Measurements from ENCODE around the gene CYP2E1. TPM values are rescaled to one million over a fixed set of nuclear protein-coding genes. Genes with fewer than 3 reads are reported as not detected.

CYP2E1 gene
- total RNA-seq, 4 donors from 2014 or later: 3.1 to 26.9 (median 10.5) TPM

DNA sequence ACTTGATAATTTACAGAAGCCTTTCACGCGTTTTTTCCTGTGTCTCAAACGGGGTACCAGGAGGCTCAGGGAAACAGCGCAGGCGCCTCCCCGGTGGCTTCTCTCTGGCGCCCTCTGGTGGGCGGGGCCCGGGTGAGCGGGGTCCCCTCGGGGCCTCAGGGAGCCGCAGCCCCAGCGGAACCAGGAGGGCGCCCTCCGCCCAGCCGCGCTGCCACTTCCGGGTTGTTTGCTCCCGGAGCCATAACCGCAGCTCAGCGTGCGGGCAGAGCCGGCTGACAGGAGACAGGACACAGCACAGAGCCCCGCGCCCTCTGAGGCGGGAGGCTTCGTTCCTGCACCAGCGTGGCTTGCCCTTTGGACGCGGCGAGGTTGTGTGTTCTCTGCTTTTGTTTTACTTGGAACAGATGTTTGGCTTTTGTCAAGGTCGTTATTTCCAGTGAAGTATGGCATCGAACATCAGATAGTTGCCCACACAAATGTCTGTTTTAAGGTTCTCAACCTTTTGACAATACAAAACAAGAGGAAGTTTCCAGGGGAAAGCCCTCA lies 6.9 kb upstream of the CYP2E1 start:
- Histone ChIP-seq H3K27ac (peak overlapping the region in 3 of 4 donors; percentile 5 to 66 (median 63)), H3K4me3 (peak overlapping the region; percentile 33 to 68 (median 44))

DNA sequence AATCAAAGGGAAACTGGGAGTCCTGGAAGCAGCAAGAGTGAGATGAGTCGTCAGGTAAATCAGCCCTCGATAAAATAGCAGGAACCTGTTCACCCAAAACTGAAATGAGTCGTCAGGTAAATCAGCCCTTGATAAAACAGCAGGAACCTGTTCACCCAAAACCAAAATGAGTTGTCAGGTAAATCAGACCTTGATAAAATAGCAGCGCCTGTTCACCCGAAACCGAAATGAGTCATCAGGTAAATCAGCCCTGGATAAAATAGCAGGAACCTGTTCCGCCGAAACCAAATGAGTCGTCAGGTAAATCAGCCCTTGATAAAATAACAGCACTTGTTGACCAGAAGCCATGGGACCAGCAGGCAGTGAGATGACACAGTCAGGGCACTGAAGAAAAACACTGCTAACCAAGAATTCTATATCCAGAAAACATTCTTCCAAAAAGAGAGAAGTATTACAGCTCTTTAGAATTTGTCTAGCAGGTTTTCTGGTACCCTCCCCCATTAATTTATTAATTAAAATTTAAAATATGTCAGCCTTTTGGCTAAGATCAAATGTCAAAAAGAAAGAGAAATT lies 3.4 kb upstream of the CYP2E1 start:
- TF ChIP-seq, protein P1, sequence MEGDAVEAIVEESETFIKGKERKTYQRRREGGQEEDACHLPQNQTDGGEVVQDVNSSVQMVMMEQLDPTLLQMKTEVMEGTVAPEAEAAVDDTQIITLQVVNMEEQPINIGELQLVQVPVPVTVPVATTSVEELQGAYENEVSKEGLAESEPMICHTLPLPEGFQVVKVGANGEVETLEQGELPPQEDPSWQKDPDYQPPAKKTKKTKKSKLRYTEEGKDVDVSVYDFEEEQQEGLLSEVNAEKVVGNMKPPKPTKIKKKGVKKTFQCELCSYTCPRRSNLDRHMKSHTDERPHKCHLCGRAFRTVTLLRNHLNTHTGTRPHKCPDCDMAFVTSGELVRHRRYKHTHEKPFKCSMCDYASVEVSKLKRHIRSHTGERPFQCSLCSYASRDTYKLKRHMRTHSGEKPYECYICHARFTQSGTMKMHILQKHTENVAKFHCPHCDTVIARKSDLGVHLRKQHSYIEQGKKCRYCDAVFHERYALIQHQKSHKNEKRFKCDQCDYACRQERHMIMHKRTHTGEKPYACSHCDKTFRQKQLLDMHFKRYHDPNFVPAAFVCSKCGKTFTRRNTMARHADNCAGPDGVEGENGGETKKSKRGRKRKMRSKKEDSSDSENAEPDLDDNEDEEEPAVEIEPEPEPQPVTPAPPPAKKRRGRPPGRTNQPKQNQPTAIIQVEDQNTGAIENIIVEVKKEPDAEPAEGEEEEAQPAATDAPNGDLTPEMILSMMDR (IDR thresholded peaks at IDR 0.05): no peak
- no peak for TF ChIP-seq POLR2A (IDR thresholded peaks at IDR 0.05)
- DNase-seq: no peak
- intact Hi-C loops (cut with DNase I): no loop called here
- Histone ChIP-seq H3K27me3 (peaks cover 0 to 31% (median 4%) of the 10 kb centered on the region in 4 donors), H3K9me3 (peaks cover 0 to 18% (median 0%) of the 10 kb centered on the region in 3 donors), H3K4me3 (peak overlapping the region in 2 of 4 donors; percentile 31 to 48), H3K36me3 (no peaks in the 10 kb centered on the region), H3K27ac (peak overlapping the region in 2 of 4 donors; percentile 84 to 87), H3K4me1 (peaks cover 9 to 41% (median 11%) of the 10 kb centered on the region in 3 donors)
- WGBS, 2 donors: 38 to 53% methylated on average over 9 of the region's 9 CpGs

More for the DNA sequence above, 6.9 kb upstream of the CYP2E1 start:
- Histone ChIP-seq H3K4me1 (peaks cover 0 to 17% (median 4%) of the 10 kb centered on the region in 3 donors), H3K27me3 (peaks cover 0 to 4% (median 0%) of the 10 kb centered on the region in 4 donors), H3K36me3 (no peaks in the 10 kb centered on the region), H3K9me3 (peaks cover 0 to 18% (median 0%) of the 10 kb centered on the region in 3 donors)
- WGBS, 2 donors: 3 to 17% methylated on average over 4 to 11 of the region's 33 CpGs
- intact Hi-C loops (cut with DNase I): no loop called here
- DNase-seq: peak; percentile 12
- TF ChIP-seq POLR2A (IDR thresholded peaks at IDR 0.05): no peak
- TF ChIP-seq, protein P1 (IDR thresholded peaks at IDR 0.05): peak; percentile 79 to 93 (median 83)

GRCh38 chr10:133525444-133525843 lies 1.7 kb upstream of the CYP2E1 start:
- H3K4me3 ChIP-seq: no peak overlapping the region
- peaks cover 0 to 18% (median 0%) of the 10 kb centered on the region in 3 donors for H3K9me3 ChIP-seq
- H3K4me1 ChIP-seq: peaks cover 10 to 49% (median 15%) of the 10 kb centered on the region in 3 donors
- WGBS, 2 donors: 92 to 96% methylated on average over 5 to 7 of the region's 7 CpGs
- TF ChIP-seq POLR2A (IDR thresholded peaks at IDR 0.05): no peak
- TF ChIP-seq, protein P1 (IDR thresholded peaks at IDR 0.05): no peak
- intact Hi-C loops (cut with DNase I): no loop called here
- H3K27ac ChIP-seq: peak overlapping the region in 2 of 4 donors; percentile 63 to 84
- no peak for DNase-seq
- no peaks in the 10 kb centered on the region for H3K36me3 ChIP-seq
- peaks cover 0 to 49% (median 11%) of the 10 kb centered on the region in 4 donors for H3K27me3 ChIP-seq

- Histone ChIP-seq H3K4me1 (peaks cover 10 to 46% (median 15%) of the 10 kb centered on the region in 3 donors), H3K36me3 (peaks cover 0 to 12% (median 0%) of the 10 kb centered on the region in 3 donors), H3K9me3 (peaks cover 0 to 18% (median 0%) of the 10 kb centered on the region in 3 donors), H3K4me3 (peak overlapping the region; percentile 27 to 57 (median 45)), H3K27ac (peak overlapping the region in 3 of 4 donors; percentile 26 to 88 (median 78)), H3K27me3 (peaks cover 0 to 52% (median 11%) of the 10 kb centered on the region in 4 donors)
- no peak for TF ChIP-seq POLR2A (IDR thresholded peaks at IDR 0.05)
- TF ChIP-seq, protein P1 (IDR thresholded peaks at IDR 0.05): no peak
- DNase-seq: no peak
- 4 to 17% methylated on average over 5 to 35 of the region's 51 CpGs for WGBS, 2 donors
- intact Hi-C loops (cut with DNase I): no loop called here
Measured at GRCh38 chr10:133527771-133528271, 658 bp downstream of the CYP2E1 start.

Data from esophagus squamous epithelium (tissue), 5 donors.